ENCODE data around the gene ZIC4. TPM values are rescaled to one million over a fixed set of nuclear protein-coding genes. Genes with fewer than 3 reads are reported as not detected.

ZIC4 gene
- total and polyA plus RNA-seq, 2 of the 8 experiments (the other 6 are each of a cell fraction or from before 2014, with no cell fraction given), result 0.03 to 0.13 TPM

DNA sequence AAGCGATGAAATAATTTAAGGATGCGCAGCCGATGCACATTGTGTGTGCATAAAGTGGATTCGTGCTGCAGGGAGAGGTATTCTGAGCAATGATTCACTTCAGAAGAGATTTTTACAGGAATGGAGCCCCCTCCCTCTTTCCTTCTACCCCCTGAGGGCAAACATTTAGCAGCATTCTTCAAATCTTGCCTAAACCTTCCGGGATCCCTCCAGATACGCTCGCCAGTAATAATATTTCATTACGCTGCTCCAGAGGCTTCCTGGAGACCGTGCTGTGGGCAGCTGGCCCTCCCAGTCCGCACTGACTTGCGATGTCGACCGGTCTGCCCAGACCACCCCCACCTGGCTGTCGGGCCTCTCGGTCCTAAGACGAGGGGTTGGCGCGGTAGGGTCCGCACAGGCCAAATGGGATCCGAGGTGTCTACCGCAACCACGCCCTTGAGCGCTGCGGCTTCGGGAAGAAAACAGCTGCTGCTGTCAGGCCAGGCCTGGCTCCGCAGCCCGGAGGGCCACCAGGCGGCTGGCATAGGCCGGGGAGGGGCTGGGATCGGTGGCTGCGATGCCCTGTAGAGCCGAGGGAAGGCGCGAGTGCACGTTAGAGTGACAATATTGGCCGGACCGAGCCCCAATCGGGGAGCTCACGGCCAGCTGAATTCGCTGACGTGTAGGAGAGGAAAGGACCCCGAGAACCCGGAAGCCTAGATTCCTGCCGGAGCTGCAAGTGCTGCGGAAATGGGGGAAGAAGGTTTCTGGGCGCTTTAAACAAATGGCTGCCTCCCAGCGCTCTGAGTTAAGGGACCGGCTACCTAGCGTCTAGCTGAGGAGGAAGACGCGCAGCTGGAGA is 14.3 kb downstream of the ZIC4 start (continued):
- TF ChIP-seq RNF2 (IDR thresholded peaks at IDR 0.05; ENCODE audit: borderline replicate concordance, low read depth, low read length, missing control alignments, poor library complexity, severe bottlenecking) (peak; percentile 84), TBP (IDR thresholded peaks at IDR 0.05; ENCODE audit: low read depth, low read length) (peak; percentile 35; the same call in 1 of the 2 replicates), RFX5 (IDR thresholded peaks at IDR 0.05; ENCODE audit: borderline replicate concordance, low read depth, low read length) (no peak), CREB1 (IDR thresholded peaks at IDR 0.05) (peak; percentile 50; the same call in 1 of the 2 replicates), NANOG (IDR thresholded peaks at IDR 0.05; ENCODE audit: insufficient read depth, low read depth, low read length, poor library complexity, severe bottlenecking) (no peak), SUZ12 (IDR thresholded peaks at IDR 0.05; ENCODE audit: low read length) (peak; percentile 87; the same call in 1 of the 2 replicates), SIN3A (conservative IDR thresholded peaks at IDR 0.05 in 1 of 2, IDR thresholded peaks at IDR 0.05 in 1 of 2; ENCODE audit: low read depth in 1 of 2, low read length in 2 of 2) (peak; percentile 55 to 91; a peak in 2 of 4 replicates), MAX (IDR thresholded peaks at IDR 0.05) (peak; percentile 65), SP4 (IDR thresholded peaks at IDR 0.05; ENCODE audit: low read length) (no peak), GABPA (IDR thresholded peaks at IDR 0.05; ENCODE audit: borderline replicate concordance, insufficient read depth, low read length) (no peak), CTBP2 (IDR thresholded peaks at IDR 0.05; ENCODE audit: borderline replicate concordance, insufficient read depth, insufficient read length, low read length) (peak; percentile 98), TCF12 (IDR thresholded peaks at IDR 0.05; ENCODE audit: low read depth, low read length) (peak; percentile 58; the same call in 1 of the 2 replicates), RAD21 (IDR thresholded peaks at IDR 0.05 in 1 of 2, conservative IDR thresholded peaks at IDR 0.05 in 1 of 2; ENCODE audit: low read depth in 2 of 2, low read length in 2 of 2) (peak; percentile 44 to 53), YY1 (IDR thresholded peaks at IDR 0.05; ENCODE audit: low read depth, low read length) (peak; percentile 73; the same call in 1 of the 2 replicates), JUND (IDR thresholded peaks at IDR 0.05; ENCODE audit: low read length) (no peak), ASH2L (IDR thresholded peaks at IDR 0.05; ENCODE audit: low read length) (peak; percentile 79), EGR1 (IDR thresholded peaks at IDR 0.05; ENCODE audit: borderline replicate concordance, low read depth, low read length) (peak; percentile 62; the same call in 1 of the 2 replicates)

Data from H1 (cell line).